Psoas muscle (tissue), 8 donors: Measurements from ENCODE around the gene ME3. TPM values are rescaled to one million over a fixed set of nuclear protein-coding genes. Genes with fewer than 3 reads are reported as not detected.
A peak's percentile ranks its signal among the peaks of the same experiment; 100 is the strongest.

Experiments
- ATAC-seq, 4 donors: fragments of 200-7000 bp; cut with Tn5 transposase; one replicate each; pipeline ENCODE4 v1.9.1; 2020; ENCODE audit warnings: moderate library complexity in 3 of 4, mild to moderate bottlenecking in 2 of 4
- DNase-seq, 2 donors: peaks; one replicate each; pipeline ENCODE4 v3.0.0-alpha.2; 2020
- H3K27ac ChIP-seq: fragments of 200-600 bp; one replicate; pipeline ENCODE4 v1.8.0; 2022
- H3K27me3 ChIP-seq, 3 donors: fragments of 200-600 bp in 1 of 3; one replicate each; pipeline versions ENCODE4 v1.6.1 to v1.8.0; 2013 to 2022; ENCODE audit warnings: low read length in 2 of 3, mild to moderate bottlenecking in 2 of 3, moderate library complexity in 1 of 3; ENCODE audit not compliant: insufficient read depth in 3 of 3
- H3K36me3 ChIP-seq, 2 donors: fragments of 200-600 bp in 1 of 2; one replicate each; pipeline versions ENCODE4 v1.6.1 to v1.8.0; 2013 to 2022; ENCODE audit warnings: low read depth in 1 of 2, mild to moderate bottlenecking in 1 of 2, moderate library complexity in 1 of 2; ENCODE audit not compliant: insufficient read depth in 1 of 2
- H3K4me1 ChIP-seq: fragments of 200-600 bp; one replicate; pipeline ENCODE4 v1.8.0; 2022
- H3K4me3 ChIP-seq: fragments of 200-600 bp; one replicate; pipeline ENCODE4 v1.8.0; 2022; ENCODE audit warnings: mild to moderate bottlenecking
- H3K9me3 ChIP-seq: fragments of 200-600 bp; one replicate; pipeline ENCODE4 v1.8.0; 2022
- CTCF ChIP-seq: fragments of 200-600 bp; IDR thresholded peaks from one replicate; pipeline ENCODE4 v1.8.0; 2022; ENCODE audit warnings: antibody characterized with exemption
- WGBS, 3 donors: extraction: QIAGEN DNeasy Blood & Tissue Kit; methylation state at CpG; one replicate each; pipeline versions ENCODE4 v1.1.6 to v1.1.7; 2013; 5-methylcytosine and 5-hydroxymethylcytosine counted together
- intact Hi-C, 2 donors: fragments of 100-400 bp; cut with DNase I; formaldehyde crosslinking; loops; one replicate each; pipeline versions ENCODE4 v1.11.0 to v1.14.2; 2022
- polyA plus RNA-seq, 3 donors: library from polyadenylated mRNA; stranded (reverse); fragments of 200-250 nt; gene quantifications; one replicate each; pipeline ENCODE4 v1.2.3, GENCODE V29; 2013
- total RNA-seq, 4 donors: library from RNA; stranded (reverse); fragmentation: NEBNext Ultra II Directional in 2 of 4; extraction: Animal tissue kit (Norgen Biotek cat#: 25700) in 2 of 4; gene quantifications; one replicate each; pipeline versions ENCODE4 v1.2.1 to v1.2.4, GENCODE V29; 2021 to 2023
- donor health status: healthy with polysubstance abuse.
- donor health status: DM: no; HTN: no; CAD: no; lungs with moderate emphysema.
- donor health status: Bipolar disorder and iron deficiency.
- donor health status: healthy.
- donor health status: DM: yes; HTN: yes; CAD: no.
- donor health status: DM: no; HTN: no; CAD: no.
- donor health status: DM: no; HTN: no; CAD: no.
- donor health status: DM: yes; HTN: yes; CAD: no.

The ME3 gene
- total and polyA plus RNA-seq, 7 donors = 5.1 to 19.5 (median 11.2) TPM

- 70 to 75% (median 73%) methylated on average over 1 of the region's 1 CpG for WGBS, 3 donors
- Histone ChIP-seq H3K36me3 (no peaks in the 10 kb centered on the region), H3K4me1 (peaks cover 17% of the 10 kb centered on the region), H3K4me3 (no peak overlapping the region), H3K27ac (no peak overlapping the region), H3K27me3 (no peaks in the 10 kb centered on the region), H3K9me3 (no peaks in the 10 kb centered on the region)
- no peak for DNase-seq
- intact Hi-C loops = no loop called here
- no peak for TF ChIP-seq CTCF
- peak in 3 of 4 donors; percentile 44 to 76 (median 50) for ATAC-seq
Observed at GRCh38 chr11:86696004-86696403, 23.6 kb upstream of the ME3 start.

- DNase-seq = no peak
- Histone ChIP-seq H3K4me3 (no peak overlapping the region), H3K27ac (no peak overlapping the region), H3K36me3 (no peaks in the 10 kb centered on the region), H3K27me3 (no peaks in the 10 kb centered on the region), H3K4me1 (peaks cover 17% of the 10 kb centered on the region), H3K9me3 (no peaks in the 10 kb centered on the region)
- intact Hi-C loops = no loop called here
- no peak for TF ChIP-seq CTCF
- ATAC-seq = no peak
Observed at GRCh38 chr11:86695373-86695772, 23.0 kb upstream of the ME3 start.

- Histone ChIP-seq H3K36me3 (no peaks in the 10 kb centered on the region), H3K4me1 (peaks cover 28% of the 10 kb centered on the region), H3K27me3 (no peaks in the 10 kb centered on the region), H3K9me3 (no peaks in the 10 kb centered on the region), H3K4me3 (no peak overlapping the region), H3K27ac (no peak overlapping the region)
- no peak for TF ChIP-seq CTCF
- DNase-seq (no peak), ATAC-seq (no peak)
- intact Hi-C loops = no loop called here
- 82 to 93% (median 88%) methylated on average over 1 of the region's 1 CpG for WGBS, 3 donors
Observed at GRCh38 chr11:86693518-86693917, 21.1 kb upstream of the ME3 start.

- TF ChIP-seq CTCF = no peak
- H3K4me3 ChIP-seq = no peak overlapping the region
- H3K27ac ChIP-seq = no peak overlapping the region
- DNase-seq (no peak), ATAC-seq (no peak)
- peaks cover 33% of the 10 kb centered on the region for H3K4me1 ChIP-seq
- whole genome bisulfite sequencing, 3 donors = 92 to 100% (median 96%) methylated on average over 1 of the region's 1 CpG
- no peaks in the 10 kb centered on the region for H3K9me3 ChIP-seq
- no peaks in the 10 kb centered on the region for H3K36me3 ChIP-seq
- no peaks in the 10 kb centered on the region for H3K27me3 ChIP-seq
- intact Hi-C loops = no loop called here
Observed at GRCh38 chr11:86692746-86693145, 20.3 kb upstream of the ME3 start.

GRCh38 chr11:86692317-86692716, 19.9 kb upstream of the ME3 start:
- H3K4me1 ChIP-seq = peaks cover 38% of the 10 kb centered on the region
- ATAC-seq (no peak), DNase-seq (no peak)
- H3K36me3 ChIP-seq = no peaks in the 10 kb centered on the region
- intact Hi-C loops = no loop called here
- no peak overlapping the region for H3K4me3 ChIP-seq
- no peaks in the 10 kb centered on the region for H3K27me3 ChIP-seq
- H3K9me3 ChIP-seq = no peaks in the 10 kb centered on the region
- no peak overlapping the region for H3K27ac ChIP-seq
- TF ChIP-seq CTCF = no peak
- WGBS, 3 donors = 94 to 100% (median 94%) methylated on average over 1 of the region's 1 CpG
